Astrocyte (in vitro differentiated cells and primary cell): ENCODE measurements around the gene PDE9A.

ENCODE experiments used
- EZH2 ChIP-seq: IDR thresholded peaks from 2 replicates; pipeline ENCODE4 v1.6.1; 2012; ENCODE audit warnings: mild to moderate bottlenecking, low read length, inconsistent platforms; ENCODE audit not compliant: insufficient read depth
- TF ChIP-seq, protein P1 (sequence below): IDR thresholded peaks from 2 replicates; pipeline ENCODE4 v1.5.1; 2011; ENCODE audit warnings: low read depth, mild to moderate bottlenecking, inconsistent platforms, low read length, moderate library complexity; ENCODE audit not compliant: insufficient read depth

DNA sequence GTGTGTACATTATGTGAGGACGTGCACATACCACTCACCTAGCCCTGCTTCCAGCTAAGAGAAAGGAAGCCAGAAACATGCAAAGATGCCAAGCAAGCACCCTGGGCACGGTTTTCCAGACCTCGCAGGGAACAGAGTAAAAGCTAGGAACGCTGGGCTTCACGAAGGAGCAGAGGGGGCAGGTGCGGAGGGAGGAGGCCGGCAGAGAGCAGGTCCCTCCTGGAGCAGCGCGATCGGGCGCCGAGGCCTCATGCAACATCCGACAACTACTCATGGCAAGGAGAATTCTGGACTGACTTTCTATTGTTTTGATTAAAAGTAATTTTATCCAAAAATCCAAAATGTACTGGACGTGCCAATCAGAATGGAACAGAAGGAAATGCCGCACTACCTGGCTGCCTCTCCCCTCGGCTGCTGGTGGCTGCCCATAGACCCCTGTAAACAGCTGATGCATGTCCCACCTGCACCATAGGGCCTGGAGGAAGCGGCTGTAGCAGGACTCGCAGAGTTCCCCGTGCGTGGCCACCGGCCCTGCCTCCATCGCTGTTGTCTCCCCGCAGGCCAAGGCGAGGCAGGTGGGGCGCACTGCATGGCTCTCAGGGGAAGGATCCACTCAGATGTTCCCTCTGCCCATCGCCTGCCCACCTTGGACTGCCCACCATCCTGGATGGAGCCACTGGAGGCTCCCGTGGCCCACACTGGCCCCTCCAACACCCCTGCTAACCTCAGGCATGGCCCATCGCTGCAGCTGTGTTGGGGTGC, 132.4 kb downstream of the PDE9A start:
- TF ChIP-seq, protein P1, sequence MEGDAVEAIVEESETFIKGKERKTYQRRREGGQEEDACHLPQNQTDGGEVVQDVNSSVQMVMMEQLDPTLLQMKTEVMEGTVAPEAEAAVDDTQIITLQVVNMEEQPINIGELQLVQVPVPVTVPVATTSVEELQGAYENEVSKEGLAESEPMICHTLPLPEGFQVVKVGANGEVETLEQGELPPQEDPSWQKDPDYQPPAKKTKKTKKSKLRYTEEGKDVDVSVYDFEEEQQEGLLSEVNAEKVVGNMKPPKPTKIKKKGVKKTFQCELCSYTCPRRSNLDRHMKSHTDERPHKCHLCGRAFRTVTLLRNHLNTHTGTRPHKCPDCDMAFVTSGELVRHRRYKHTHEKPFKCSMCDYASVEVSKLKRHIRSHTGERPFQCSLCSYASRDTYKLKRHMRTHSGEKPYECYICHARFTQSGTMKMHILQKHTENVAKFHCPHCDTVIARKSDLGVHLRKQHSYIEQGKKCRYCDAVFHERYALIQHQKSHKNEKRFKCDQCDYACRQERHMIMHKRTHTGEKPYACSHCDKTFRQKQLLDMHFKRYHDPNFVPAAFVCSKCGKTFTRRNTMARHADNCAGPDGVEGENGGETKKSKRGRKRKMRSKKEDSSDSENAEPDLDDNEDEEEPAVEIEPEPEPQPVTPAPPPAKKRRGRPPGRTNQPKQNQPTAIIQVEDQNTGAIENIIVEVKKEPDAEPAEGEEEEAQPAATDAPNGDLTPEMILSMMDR = no peak
- TF ChIP-seq EZH2 = no peak
